GM23338 (cell line): ENCODE results near the gene TTC6. TPM values are rescaled to one million over a fixed set of nuclear protein-coding genes. Genes with fewer than 3 reads are reported as not detected.
A peak's percentile ranks its signal among the peaks of the same experiment; 100 is the strongest.

Source experiments
- ATAC-seq: fragments of 200-7000 bp; cut with Tn5 transposase; 3 replicates; pipeline ENCODE4 v1.9.1; 2020
- DNase-seq: peaks from one replicate; pipeline ENCODE4 v3.0.0-alpha.2; 2015; ENCODE audit warnings: low spot score
- H2AFZ ChIP-seq: fragments of 200-600 bp; sonication (generic); 2 replicates; pipeline ENCODE4 v1.8.0; 2016; ENCODE audit warnings: antibody characterized with exemption, mild to moderate bottlenecking, moderate library complexity
- H3F3A ChIP-seq: fragments of 200-600 bp; sonication (generic); replicated peaks from 2 replicates; pipeline ENCODE4 v1.8.0; 2017; ENCODE audit warnings: antibody characterized with exemption, mixed run types, low read depth
- H3K27ac ChIP-seq: fragments of 200-600 bp; sonication (generic); 2 replicates; pipeline ENCODE4 v1.6.1; 2016; ENCODE audit warnings: low read depth
- H3K27me3 ChIP-seq: fragments of 200-600 bp; sonication (generic); 2 replicates; pipeline ENCODE4 v1.8.0; 2016; ENCODE audit warnings: mild to moderate bottlenecking, mixed run types, moderate library complexity; ENCODE audit not compliant: insufficient read depth
- H3K36me3 ChIP-seq: fragments of 200-600 bp; sonication (generic); 2 replicates; pipeline ENCODE4 v1.8.0; 2016; ENCODE audit warnings: mild to moderate bottlenecking; ENCODE audit not compliant: insufficient read depth
- H3K4me1 ChIP-seq: fragments of 200-600 bp; sonication (generic); 2 replicates; pipeline ENCODE4 v1.8.0; 2016; ENCODE audit warnings: mild to moderate bottlenecking, moderate library complexity; ENCODE audit not compliant: insufficient read depth
- H3K4me2 ChIP-seq: fragments of 200-600 bp; sonication (generic); 2 replicates; pipeline ENCODE4 v1.7.1; 2017; ENCODE audit warnings: mixed run types
- H3K4me3 ChIP-seq: fragments of 200-600 bp; sonication (generic); 2 replicates; pipeline ENCODE4 v1.6.1; 2016; ENCODE audit warnings: mixed run types
- H3K79me2 ChIP-seq: fragments of 200-600 bp; sonication (generic); replicated peaks from 2 replicates; pipeline ENCODE4 v1.8.0; 2017; ENCODE audit warnings: mild to moderate bottlenecking; ENCODE audit not compliant: insufficient read depth
- H3K9me2 ChIP-seq: fragments of 200-600 bp; sonication (generic); 2 replicates; pipeline ENCODE4 v1.8.0; 2017; ENCODE audit not compliant: insufficient read depth
- H4K20me1 ChIP-seq: fragments of 200-600 bp; sonication (generic); replicated peaks from 2 replicates; pipeline ENCODE4 v1.8.0; 2017; ENCODE audit warnings: mild to moderate bottlenecking; ENCODE audit not compliant: insufficient read depth
- H3K27ac Mint-ChIP-seq: 2 replicates; pipeline ENCODE4 v1.8.0; 2020; ENCODE audit warnings: inconsistent platforms, mild to moderate bottlenecking, moderate library complexity, mixed read lengths
- H3K27me3 Mint-ChIP-seq: 3 replicates; pipeline ENCODE4 v1.8.0; 2022; ENCODE audit warnings: low read depth, mild to moderate bottlenecking, moderate library complexity, mixed read lengths, inconsistent platforms; ENCODE audit not compliant: insufficient read depth, poor library complexity
- H3K36me3 Mint-ChIP-seq: 3 replicates; pipeline ENCODE4 v1.8.0; 2021; ENCODE audit warnings: low read depth, mild to moderate bottlenecking, inconsistent platforms, moderate library complexity, mixed read lengths
- H3K4me1 Mint-ChIP-seq: 3 replicates; pipeline ENCODE4 v1.8.0; 2020; ENCODE audit warnings: mild to moderate bottlenecking, inconsistent platforms, mixed read lengths
- H3K4me3 Mint-ChIP-seq: 3 replicates; pipeline ENCODE4 v1.8.0; 2021; ENCODE audit warnings: moderate library complexity, mild to moderate bottlenecking, inconsistent platforms, mixed read lengths
- H3K9me3 Mint-ChIP-seq: 3 replicates; pipeline ENCODE4 v1.8.0; 2020; ENCODE audit warnings: moderate library complexity, mild to moderate bottlenecking, inconsistent platforms, mixed read lengths
- CREB1 ChIP-seq: fragments of 250-450 bp; sonication (Bioruptor Pico); IDR thresholded peaks from 2 replicates; pipeline ENCODE4 v1.5.0; 2020; ENCODE audit warnings: low read depth, mild to moderate bottlenecking, moderate library complexity
- CTCF ChIP-seq, 2 experiments: fragments of 200-600 bp in 1 of 2; sonication (generic) in 1 of 2; conservative IDR thresholded peaks; 2 replicates each; pipeline versions ENCODE4 v1.5.1 to v1.6.1; 2016 to 2017; ENCODE audit warnings: antibody characterized with exemption in 2 of 2, low read depth in 2 of 2, mild to moderate bottlenecking in 2 of 2, moderate library complexity in 1 of 2
- EZH2 ChIP-seq: fragments of 200-600 bp; sonication (generic); IDR thresholded peaks from one replicate; pipeline ENCODE4 v1.8.0; 2017; ENCODE audit warnings: antibody characterized with exemption, mild to moderate bottlenecking, low read depth; ENCODE audit not compliant: unreplicated experiment
- EZH2phosphoT487 ChIP-seq: fragments of 200-600 bp; sonication (generic); IDR thresholded peaks from one replicate; pipeline ENCODE4 v1.8.1; 2018; ENCODE audit warnings: antibody characterized with exemption; ENCODE audit not compliant: unreplicated experiment
- JUNB ChIP-seq: IDR thresholded peaks from one replicate; pipeline ENCODE4 v1.6.1; 2016; ENCODE audit warnings: antibody characterized with exemption; ENCODE audit not compliant: unreplicated experiment
- NANOG ChIP-seq: IDR thresholded peaks from 2 replicates; pipeline ENCODE4 v1.6.1; 2016; ENCODE audit warnings: antibody characterized with exemption, borderline replicate concordance
- POLR2AphosphoS5 ChIP-seq: IDR thresholded peaks from 2 replicates; pipeline ENCODE4 v1.6.1; 2016; ENCODE audit warnings: antibody characterized with exemption, low read depth
- STAT1 ChIP-seq: IDR thresholded peaks from one replicate; pipeline ENCODE4 v1.6.1; 2016; ENCODE audit warnings: antibody characterized with exemption; ENCODE audit not compliant: unreplicated experiment
- ZNF114 ChIP-seq: fragments of 250-450 bp; sonication (Bioruptor Pico); IDR thresholded peaks from 2 replicates; pipeline ENCODE4 v1.5.0; 2020; ENCODE audit warnings: mild to moderate bottlenecking, moderate library complexity
- polyA plus RNA-seq: library from polyadenylated mRNA; unstranded; fragments of >200 nt; fragmentation: Nextera tagmentation; extraction: Ambion mirVana; gene quantifications from 2 replicates; pipeline ENCODE4 v1.2.1, GENCODE V29; 2016
- total RNA-seq: library from RNA; depleted of rRNA; stranded (reverse); fragments of >200 nt; shearing (Covaris generic); gene quantifications from 2 replicates; pipeline ENCODE4 v1.2.3, GENCODE V29; 2014

TTC6 gene
- total and polyA plus RNA-seq, 2 experiments from 2014 or later, result 0.31 TPM; not detected in 1

DNA sequence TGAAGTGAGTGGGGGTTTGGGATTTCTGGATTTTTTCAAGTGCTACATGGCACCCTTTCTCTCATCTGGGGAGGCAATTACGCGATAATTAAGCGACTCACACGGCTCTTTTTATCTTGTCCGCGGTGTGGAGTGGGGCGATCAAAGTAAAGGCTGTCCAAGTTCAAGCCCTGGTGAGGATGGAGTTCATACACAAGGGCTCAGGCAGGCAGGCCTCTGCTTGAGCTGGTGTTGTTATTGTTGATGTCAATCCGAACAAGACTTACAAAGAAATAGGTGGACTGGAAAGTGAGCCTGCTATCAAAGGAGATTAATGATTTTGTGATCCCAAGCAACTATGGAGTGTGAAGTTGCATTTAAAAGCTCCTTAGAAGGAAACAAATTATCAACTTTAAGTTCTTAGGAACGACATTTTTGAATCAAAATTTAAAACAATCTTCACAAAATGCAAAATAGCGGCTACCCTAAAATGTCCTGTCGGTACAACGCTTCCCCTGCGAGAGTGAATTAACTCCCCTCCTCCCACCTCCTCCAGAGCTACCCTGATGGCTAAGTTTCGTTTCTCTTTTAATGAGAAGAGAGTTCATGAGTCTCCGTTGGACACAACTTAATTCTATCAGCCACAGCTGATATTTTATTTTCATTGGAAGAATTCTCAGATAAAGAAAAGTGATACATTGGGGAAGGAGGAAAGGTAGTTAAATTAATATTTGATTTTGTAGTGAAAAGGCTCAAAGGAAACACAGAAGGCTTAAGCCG lies 6.3 kb upstream of the TTC6 start:
- Mint-ChIP-seq H3K36me3 (no peaks in the 10 kb centered on the region; the same call in 2 of the 3 replicates), H3K4me3 (peak overlapping the region; percentile 73), H3K9me3 (no peaks in the 10 kb centered on the region; the same call in 2 of the 3 replicates), H3K27ac (no peak overlapping the region), H3K4me1 (peaks cover 60% of the 10 kb centered on the region), H3K27me3 (peaks cover 98% of the 10 kb centered on the region)
- no peak for ATAC-seq
- H3K4me1 ChIP-seq, result peaks cover 66% of the 10 kb centered on the region
- H3K27ac ChIP-seq, result no peak overlapping the region
- no peak for TF ChIP-seq POLR2AphosphoS5
- peak; percentile 56 for TF ChIP-seq EZH2
- no peaks in the 10 kb centered on the region for H3K9me2 ChIP-seq
- no peak overlapping the region for H2AFZ ChIP-seq
- peak overlapping the region; percentile 93 for H3K4me2 ChIP-seq
- peak; percentile 51 for DNase-seq
- peaks cover 29% of the 10 kb centered on the region for H4K20me1 ChIP-seq
- no peaks in the 10 kb centered on the region for H3K36me3 ChIP-seq
- H3K27me3 ChIP-seq, result peaks cover 100% of the 10 kb centered on the region
- peak overlapping the region; percentile 75 for H3K4me3 ChIP-seq
- H3K79me2 ChIP-seq, result no peaks in the 10 kb centered on the region
- H3F3A ChIP-seq, result peaks cover 6% of the 10 kb centered on the region

- Histone ChIP-seq H3K79me2 (no peaks in the 10 kb centered on the region), H3K27me3 (peaks cover 100% of the 10 kb centered on the region), H3F3A (peaks cover 6% of the 10 kb centered on the region), H3K4me2 (peak overlapping the region; percentile 93), H2AFZ (no peak overlapping the region), H3K4me1 (peaks cover 58% of the 10 kb centered on the region), H3K9me2 (no peaks in the 10 kb centered on the region), H3K36me3 (no peaks in the 10 kb centered on the region), H4K20me1 (peaks cover 29% of the 10 kb centered on the region), H3K27ac (no peak overlapping the region), H3K4me3 (peak overlapping the region; percentile 75; the same call in 1 of the 2 replicates)
- Mint-ChIP-seq H3K27me3 (peaks cover 94% of the 10 kb centered on the region), H3K4me3 (no peak overlapping the region), H3K9me3 (no peaks in the 10 kb centered on the region; the same call in 2 of the 3 replicates), H3K4me1 (peaks cover 60% of the 10 kb centered on the region), H3K36me3 (no peaks in the 10 kb centered on the region; the same call in 2 of the 3 replicates), H3K27ac (no peak overlapping the region)
- ATAC-seq (no peak), DNase-seq (no peak)
- TF ChIP-seq EZH2phosphoT487 (no peak), EZH2 (peak; percentile 18)
Measured at GRCh38 chr14:37589715-37590427, 5.6 kb upstream of the TTC6 start.

DNA sequence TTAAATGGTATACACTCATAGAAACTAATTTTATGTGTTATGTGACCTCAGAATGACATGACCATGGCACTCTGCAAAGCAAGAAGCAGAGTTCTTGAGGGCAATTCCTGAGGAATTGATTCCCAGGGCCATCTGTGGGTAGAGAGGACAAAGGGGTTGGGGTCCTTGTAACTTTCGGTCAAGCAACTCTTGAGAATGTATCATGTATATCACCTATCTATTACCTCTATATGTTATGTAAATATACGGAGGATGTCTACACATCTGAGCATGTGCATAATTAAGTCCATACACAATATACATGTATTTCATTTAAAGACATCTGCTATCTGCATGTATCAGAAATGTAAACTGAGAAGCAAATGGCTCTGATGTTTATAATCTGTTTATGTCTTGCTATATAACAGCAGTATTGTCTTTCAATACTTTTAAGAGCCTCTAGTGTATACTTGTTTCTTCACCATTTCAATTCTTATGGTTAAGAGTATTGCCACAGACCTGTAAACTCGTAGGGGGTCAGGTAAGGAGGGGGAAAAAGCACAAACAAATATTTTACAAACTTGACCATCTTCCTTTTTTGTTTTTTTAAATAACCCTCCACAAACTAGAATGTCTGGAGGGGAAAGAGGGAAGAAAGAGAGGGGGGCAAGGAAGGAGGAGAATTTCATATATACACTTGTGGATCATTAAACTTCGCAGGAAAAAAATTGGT lies 4.8 kb upstream of the TTC6 start:
- Histone ChIP-seq H3K27ac (no peak overlapping the region), H4K20me1 (peaks cover 29% of the 10 kb centered on the region), H3K4me1 (peaks cover 54% of the 10 kb centered on the region), H3K9me2 (no peaks in the 10 kb centered on the region), H3K4me3 (peak overlapping the region; percentile 49; the same call in 1 of the 2 replicates), H3K36me3 (no peaks in the 10 kb centered on the region), H3K79me2 (no peaks in the 10 kb centered on the region), H3K4me2 (peak overlapping the region; percentile 80), H3F3A (peaks cover 6% of the 10 kb centered on the region), H3K27me3 (peaks cover 99% of the 10 kb centered on the region), H2AFZ (no peak overlapping the region)
- Mint-ChIP-seq H3K4me1 (peaks cover 56% of the 10 kb centered on the region), H3K27me3 (peaks cover 90% of the 10 kb centered on the region), H3K9me3 (no peaks in the 10 kb centered on the region; the same call in 2 of the 3 replicates), H3K36me3 (no peaks in the 10 kb centered on the region; the same call in 2 of the 3 replicates), H3K27ac (no peak overlapping the region), H3K4me3 (peak overlapping the region; percentile 65; the same call in 2 of the 3 replicates)
- ATAC-seq (no peak), DNase-seq (no peak)
- TF ChIP-seq EZH2 (peak; percentile 60), ZNF114 (CRISPR knock-in tag) (no peak), JUNB (no peak), NANOG (no peak), EZH2phosphoT487 (no peak), CREB1 (CRISPR knock-in tag) (no peak), CTCF (conservative IDR thresholded peaks at IDR 0.05; ENCODE audit: low read depth in 2 of 2) (no peak), STAT1 (no peak)
